Mammary epithelial cell (primary cell): Measurements from ENCODE around the gene SPDEF.

Source experiments
- CTCF ChIP-seq, 2 donors: IDR thresholded peaks in 1 of 2; conservative IDR thresholded peaks in 1 of 2; 2 replicates each; pipeline ENCODE4 v1.5.1; 2011 to 2012; ENCODE audit warnings: inconsistent platforms in 2 of 2, low read length in 2 of 2, mild to moderate bottlenecking in 2 of 2, control low read depth in 1 of 2, low read depth in 1 of 2; ENCODE audit not compliant: insufficient read depth in 1 of 2; ENCODE audit errors: extremely low read depth in 1 of 2
- EZH2 ChIP-seq: IDR thresholded peaks from 2 replicates; pipeline ENCODE4 v1.6.1; 2012; ENCODE audit warnings: low read length, inconsistent platforms, borderline replicate concordance

- TF ChIP-seq CTCF (conservative IDR thresholded peaks at IDR 0.05 in 1 of 2, IDR thresholded peaks at IDR 0.05 in 1 of 2; ENCODE audit: extremely low read depth in 1 of 2, insufficient read depth in 1 of 2, low read depth in 1 of 2, low read length in 2 of 2) (no peak), EZH2 (no peak)
Observed at GRCh38 chr6:34564181-34564580, 8.1 kb upstream of the SPDEF start.
